Liver (tissue), 3 donors: Measurements from ENCODE around the gene DNAJC7.

Source experiments
- JUND ChIP-seq, 2 donors: IDR thresholded peaks; 2 replicates each; pipeline ENCODE4 v1.6.1; 2016; ENCODE audit warnings: antibody characterized with exemption in 2 of 2
- RAD21 ChIP-seq, 2 donors: IDR thresholded peaks; 2 replicates each; pipeline ENCODE4 v1.6.1; 2016; ENCODE audit warnings: antibody characterized with exemption in 2 of 2, mild to moderate bottlenecking in 2 of 2
- YY1 ChIP-seq: IDR thresholded peaks from 2 replicates; pipeline ENCODE4 v1.6.1; 2016; ENCODE audit warnings: antibody characterized with exemption, mild to moderate bottlenecking
- TF ChIP-seq, protein P1 (sequence below): IDR thresholded peaks from 2 replicates; pipeline ENCODE4 v1.6.1; 2016; ENCODE audit warnings: antibody characterized with exemption
- TF ChIP-seq, protein P2 (sequence below): fragments of 150-350 bp; IDR thresholded peaks from 2 replicates; pipeline ENCODE4 v1.5.1; 2017; ENCODE audit warnings: improper control_type of control experiment, low read depth, low read length; ENCODE audit not compliant: missing input control
- TF ChIP-seq, protein P3 (sequence below): IDR thresholded peaks from 2 replicates; pipeline ENCODE4 v1.6.1; 2016; ENCODE audit warnings: antibody characterized with exemption
- TF ChIP-seq, protein P4 (sequence below): IDR thresholded peaks from 2 replicates; pipeline ENCODE4 v1.6.1; 2016; ENCODE audit warnings: antibody characterized with exemption
- donor health status: healthy.
- donor health status: healthy.

DNA sequence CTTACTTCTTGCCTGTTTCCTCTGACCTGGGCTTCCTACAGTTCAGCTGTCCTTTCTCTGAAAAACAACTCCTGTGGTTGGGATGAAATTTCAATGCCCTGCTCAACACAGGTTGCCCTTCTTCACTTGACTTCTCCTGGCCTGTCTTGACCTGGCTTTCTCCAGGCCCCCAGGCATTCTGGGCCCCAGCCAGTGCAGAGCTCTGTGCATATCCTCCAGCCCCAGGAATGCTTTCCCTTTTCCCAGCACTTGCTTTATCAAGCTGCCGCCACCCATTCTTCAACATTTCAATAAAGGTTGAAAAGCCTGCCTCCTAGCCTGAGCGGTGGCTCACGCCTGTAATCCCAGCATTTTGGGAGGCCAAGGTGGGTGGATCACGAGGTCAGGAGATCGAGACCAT is 76.1 kb downstream of the DNAJC7 start:
- TF ChIP-seq, protein P1, sequence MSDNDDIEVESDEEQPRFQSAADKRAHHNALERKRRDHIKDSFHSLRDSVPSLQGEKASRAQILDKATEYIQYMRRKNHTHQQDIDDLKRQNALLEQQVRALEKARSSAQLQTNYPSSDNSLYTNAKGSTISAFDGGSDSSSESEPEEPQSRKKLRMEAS: no peak
- TF ChIP-seq, protein P2, sequence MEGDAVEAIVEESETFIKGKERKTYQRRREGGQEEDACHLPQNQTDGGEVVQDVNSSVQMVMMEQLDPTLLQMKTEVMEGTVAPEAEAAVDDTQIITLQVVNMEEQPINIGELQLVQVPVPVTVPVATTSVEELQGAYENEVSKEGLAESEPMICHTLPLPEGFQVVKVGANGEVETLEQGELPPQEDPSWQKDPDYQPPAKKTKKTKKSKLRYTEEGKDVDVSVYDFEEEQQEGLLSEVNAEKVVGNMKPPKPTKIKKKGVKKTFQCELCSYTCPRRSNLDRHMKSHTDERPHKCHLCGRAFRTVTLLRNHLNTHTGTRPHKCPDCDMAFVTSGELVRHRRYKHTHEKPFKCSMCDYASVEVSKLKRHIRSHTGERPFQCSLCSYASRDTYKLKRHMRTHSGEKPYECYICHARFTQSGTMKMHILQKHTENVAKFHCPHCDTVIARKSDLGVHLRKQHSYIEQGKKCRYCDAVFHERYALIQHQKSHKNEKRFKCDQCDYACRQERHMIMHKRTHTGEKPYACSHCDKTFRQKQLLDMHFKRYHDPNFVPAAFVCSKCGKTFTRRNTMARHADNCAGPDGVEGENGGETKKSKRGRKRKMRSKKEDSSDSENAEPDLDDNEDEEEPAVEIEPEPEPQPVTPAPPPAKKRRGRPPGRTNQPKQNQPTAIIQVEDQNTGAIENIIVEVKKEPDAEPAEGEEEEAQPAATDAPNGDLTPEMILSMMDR: no peak
- TF ChIP-seq, protein P3, sequence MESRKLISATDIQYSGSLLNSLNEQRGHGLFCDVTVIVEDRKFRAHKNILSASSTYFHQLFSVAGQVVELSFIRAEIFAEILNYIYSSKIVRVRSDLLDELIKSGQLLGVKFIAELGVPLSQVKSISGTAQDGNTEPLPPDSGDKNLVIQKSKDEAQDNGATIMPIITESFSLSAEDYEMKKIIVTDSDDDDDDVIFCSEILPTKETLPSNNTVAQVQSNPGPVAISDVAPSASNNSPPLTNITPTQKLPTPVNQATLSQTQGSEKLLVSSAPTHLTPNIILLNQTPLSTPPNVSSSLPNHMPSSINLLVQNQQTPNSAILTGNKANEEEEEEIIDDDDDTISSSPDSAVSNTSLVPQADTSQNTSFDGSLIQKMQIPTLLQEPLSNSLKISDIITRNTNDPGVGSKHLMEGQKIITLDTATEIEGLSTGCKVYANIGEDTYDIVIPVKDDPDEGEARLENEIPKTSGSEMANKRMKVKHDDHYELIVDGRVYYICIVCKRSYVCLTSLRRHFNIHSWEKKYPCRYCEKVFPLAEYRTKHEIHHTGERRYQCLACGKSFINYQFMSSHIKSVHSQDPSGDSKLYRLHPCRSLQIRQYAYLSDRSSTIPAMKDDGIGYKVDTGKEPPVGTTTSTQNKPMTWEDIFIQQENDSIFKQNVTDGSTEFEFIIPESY: no peak
- no peak for TF ChIP-seq RAD21 (IDR thresholded peaks at IDR 0.05)
- TF ChIP-seq YY1: no peak
- no peak for TF ChIP-seq JUND (IDR thresholded peaks at IDR 0.05)
- TF ChIP-seq, protein P4, sequence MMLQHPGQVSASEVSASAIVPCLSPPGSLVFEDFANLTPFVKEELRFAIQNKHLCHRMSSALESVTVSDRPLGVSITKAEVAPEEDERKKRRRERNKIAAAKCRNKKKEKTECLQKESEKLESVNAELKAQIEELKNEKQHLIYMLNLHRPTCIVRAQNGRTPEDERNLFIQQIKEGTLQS: no peak
